Common myeloid progenitor, CD34-positive (primary cell): ENCODE measurements around the gene OTULIN.
A peak's percentile ranks its signal among the peaks of the same experiment; 100 is the strongest.

Experiments used
- CTCF ChIA-PET: fragments of 350-600 bp; sonication (Branson Sonifier 250); formaldehyde crosslinking; loops from one replicate; lab custom pipeline; 2021; ENCODE audit warnings: antibody characterized with exemption; lab: Charles Lee
- POLR2A ChIA-PET: fragments of 350-600 bp; sonication (Branson Sonifier 250); formaldehyde crosslinking; loops from one replicate; lab custom pipeline; 2021; ENCODE audit warnings: antibody characterized with exemption; lab: Charles Lee
- DNase-seq, 3 donors: peaks; one replicate each; pipeline versions ENCODE4 v3.0.0 to v3.0.0-alpha.2; 2013
- H3K27ac ChIP-seq, 2 experiments: 1 replicate in 1 of 2; 2 replicates in 1 of 2; pipeline ENCODE4 v1.7.0; 2013; ENCODE audit warnings: inconsistent platforms in 2 of 2, low read length in 2 of 2, mild to moderate bottlenecking in 2 of 2, low read depth in 1 of 2, moderate library complexity in 1 of 2; ENCODE audit not compliant: severe bottlenecking in 2 of 2, insufficient read depth in 1 of 2, poor library complexity in 1 of 2
- H3K27me3 ChIP-seq, 5 experiments: replicated peaks in 2 of 5; 1 replicate in 3 of 5; 2 replicates in 2 of 5; pipeline versions ENCODE4 v1.6.1 to v1.7.0; 2013; ENCODE audit warnings: low read length in 4 of 5, mild to moderate bottlenecking in 2 of 5, moderate library complexity in 2 of 5, inconsistent platforms in 1 of 5; ENCODE audit not compliant: insufficient read depth in 5 of 5, control insufficient read depth in 4 of 5
- H3K36me3 ChIP-seq, 4 experiments: 1 replicate in 2 of 4; 2 replicates in 2 of 4; pipeline versions ENCODE4 v1.6.1 to v1.7.0; 2013; ENCODE audit warnings: low read length in 3 of 4, control low read depth in 1 of 4, mild to moderate bottlenecking in 1 of 4; ENCODE audit not compliant: control insufficient read depth in 4 of 4, insufficient read depth in 4 of 4
- H3K4me1 ChIP-seq, 4 experiments: 1 replicate in 3 of 4; 2 replicates in 1 of 4; pipeline versions ENCODE4 v1.6.1 to v1.7.1; 2013; ENCODE audit warnings: low read length in 3 of 4, mild to moderate bottlenecking in 3 of 4, control low read depth in 1 of 4, inconsistent platforms in 1 of 4, moderate library complexity in 1 of 4; ENCODE audit not compliant: control insufficient read depth in 4 of 4, insufficient read depth in 4 of 4; ENCODE audit errors: control extremely low read depth in 1 of 4
- H3K4me3 ChIP-seq, 7 experiments: 1 replicate in 4 of 7; 2 replicates in 3 of 7; pipeline versions ENCODE4 v1.5.1 to v1.7.0; 2013; ENCODE audit warnings: mild to moderate bottlenecking in 7 of 7, low read length in 6 of 7, moderate library complexity in 6 of 7, inconsistent platforms in 2 of 7, low read depth in 2 of 7, control low read depth in 1 of 7; ENCODE audit not compliant: insufficient read depth in 4 of 7, control insufficient read depth in 1 of 7; ENCODE audit errors: extremely low read depth in 1 of 7
- H3K9me3 ChIP-seq, 5 experiments: 1 replicate in 4 of 5; 2 replicates in 1 of 5; pipeline versions ENCODE4 v1.6.1 to v1.7.1; 2013; ENCODE audit warnings: low read length in 4 of 5, mild to moderate bottlenecking in 2 of 5, inconsistent platforms in 1 of 5, low read depth in 1 of 5, moderate library complexity in 1 of 5; ENCODE audit not compliant: control insufficient read depth in 4 of 5, insufficient read depth in 2 of 5; ENCODE audit errors: control extremely low read depth in 1 of 5
- WGBS: methylation state at CpG from one replicate; pipeline ENCODE4 v1.1.5; 2013; ENCODE audit not compliant: insufficient coverage; 5-methylcytosine and 5-hydroxymethylcytosine counted together

OTULIN gene

DNA sequence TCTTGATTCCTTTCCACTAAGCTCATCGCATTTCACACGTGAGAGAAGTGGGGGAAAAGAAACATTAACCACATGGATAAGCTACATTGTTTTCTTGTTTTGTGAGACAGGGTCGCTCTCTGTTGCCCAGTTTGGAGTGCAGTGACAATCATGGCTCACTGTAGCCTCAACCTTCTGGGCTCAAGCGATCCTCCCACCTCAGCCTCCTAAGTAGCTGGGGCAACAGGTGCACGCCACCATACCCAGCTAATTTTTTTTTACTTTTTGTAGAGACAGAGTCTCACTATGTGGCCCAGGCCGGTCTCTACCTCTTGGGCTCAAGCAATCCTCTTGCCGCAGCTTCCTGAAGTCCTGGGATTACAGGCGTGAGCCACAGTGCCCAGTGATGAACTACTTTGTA lies 2.8 kb downstream of the OTULIN start:
- H3K9me3 ChIP-seq, result no peaks in the 10 kb centered on the region
- no peak overlapping the region for H3K27ac ChIP-seq
- ChIA-PET CTCF (interaction anchor here (0.7 to 1.5 kb wide), 4 partner anchors 8 to 61 kb away, joined by 3 to 5 read pairs (median 4); no protein-coding TSS in a partner anchor), POLR2A (no interaction called here)
- H3K27me3 ChIP-seq, result no peaks in the 10 kb centered on the region
- peaks cover 0 to 8% (median 5%) of the 10 kb centered on the region in 4 experiments for H3K36me3 ChIP-seq
- H3K4me3 ChIP-seq, result no peak overlapping the region
- H3K4me1 ChIP-seq, result peaks cover 19 to 58% (median 35%) of the 10 kb centered on the region in 4 experiments
- no peak for DNase-seq
- WGBS, result 97% methylated on average over 8 of the region's 8 CpGs

DNA sequence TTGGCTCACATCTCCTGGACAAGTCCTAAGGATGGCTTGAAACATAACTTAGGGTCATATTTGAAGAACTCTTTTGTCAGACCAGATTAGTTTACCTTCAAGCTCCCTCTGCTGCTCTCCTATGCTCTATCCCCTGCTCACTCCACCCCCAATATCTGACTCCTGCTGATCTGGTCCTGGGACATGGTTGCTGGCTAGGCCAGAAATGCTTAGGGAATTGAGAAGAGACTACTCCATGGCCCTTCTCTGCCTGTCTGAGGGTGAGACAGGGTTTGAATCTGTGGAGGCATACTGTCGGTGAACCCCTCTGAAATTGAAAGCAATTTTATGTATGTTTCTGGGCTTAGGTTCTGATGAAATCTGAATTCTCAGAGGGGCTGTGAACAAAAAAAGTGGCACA lies 3.3 kb downstream of the OTULIN start:
- no CpG with 5 or more reads among the region's 1 CpG for WGBS
- ChIA-PET POLR2A (no interaction called here), CTCF (interaction anchor here (0.8 kb wide), 1 partner anchor 19 kb away, joined by 3 read pairs; no protein-coding TSS in a partner anchor)
- H3K27me3 ChIP-seq, result no peaks in the 10 kb centered on the region
- H3K27ac ChIP-seq, result no peak overlapping the region
- no peak overlapping the region for H3K4me3 ChIP-seq
- H3K4me1 ChIP-seq, result peaks cover 19 to 62% (median 39%) of the 10 kb centered on the region in 4 experiments
- peaks cover 0 to 8% (median 5%) of the 10 kb centered on the region in 4 experiments for H3K36me3 ChIP-seq
- no peak for DNase-seq
- H3K9me3 ChIP-seq, result no peaks in the 10 kb centered on the region

DNA sequence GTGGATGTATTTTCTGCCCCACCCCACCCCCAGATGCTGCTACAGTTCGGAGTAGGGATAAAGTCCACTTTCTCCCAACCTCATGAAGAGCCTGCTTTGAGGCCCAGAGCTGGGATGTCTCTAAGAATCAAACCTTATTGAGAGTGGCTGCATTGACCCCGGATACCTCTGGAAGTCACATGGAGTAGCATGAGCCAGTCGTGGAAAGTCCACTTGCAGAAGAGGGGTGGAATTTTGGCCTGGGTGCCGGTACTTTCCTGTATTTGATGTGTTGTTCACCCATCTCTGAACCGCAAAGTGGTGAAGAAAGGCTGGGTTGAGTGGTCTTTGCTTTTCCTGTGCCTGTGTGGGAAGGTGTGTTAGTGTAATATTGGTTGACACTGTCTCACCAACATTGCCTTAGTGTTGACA lies 3.7 kb downstream of the OTULIN start:
- no peaks in the 10 kb centered on the region for H3K27me3 ChIP-seq
- no peaks in the 10 kb centered on the region for H3K9me3 ChIP-seq
- no peak for DNase-seq
- H3K27ac ChIP-seq, result no peak overlapping the region
- POLR2A ChIA-PET, result no interaction called here
- no peak overlapping the region for H3K4me3 ChIP-seq
- WGBS, result 97% methylated on average over 4 of the region's 5 CpGs
- H3K4me1 ChIP-seq, result peaks cover 18 to 64% (median 39%) of the 10 kb centered on the region in 4 experiments
- CTCF ChIA-PET, result no interaction called here
- H3K36me3 ChIP-seq, result peaks cover 0 to 8% (median 5%) of the 10 kb centered on the region in 4 experiments

DNA sequence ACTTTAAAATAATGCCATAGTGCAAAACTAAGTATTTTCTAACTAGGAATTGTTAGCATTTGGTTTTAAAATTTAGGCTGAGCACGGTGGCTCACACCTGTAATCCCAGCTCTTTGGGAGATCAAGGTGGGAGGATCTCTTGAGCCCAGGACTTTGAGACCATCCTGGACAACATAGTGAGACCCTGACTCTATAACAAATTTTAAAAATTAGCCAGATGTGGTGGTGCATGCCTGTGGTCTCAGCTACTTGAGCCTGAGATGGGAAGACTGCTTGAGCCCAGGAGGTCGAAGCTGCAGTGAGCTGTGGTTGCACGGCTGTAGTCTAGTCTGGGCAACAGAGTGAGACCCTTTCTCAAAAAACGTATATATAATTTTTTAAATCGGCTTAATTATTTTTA lies 4.9 kb downstream of the OTULIN start:
- peaks cover 0 to 13% (median 7%) of the 10 kb centered on the region in 4 experiments for H3K36me3 ChIP-seq
- ChIA-PET POLR2A (no interaction called here), CTCF (interaction anchor here (1.4 to 4.2 kb wide), 2 partner anchors 12 to 15 kb away, joined by 5 to 21 read pairs; no protein-coding TSS in a partner anchor)
- peaks cover 14 to 62% (median 32%) of the 10 kb centered on the region in 4 experiments for H3K4me1 ChIP-seq
- no peaks in the 10 kb centered on the region for H3K27me3 ChIP-seq
- no peak for DNase-seq
- 100% methylated on average over 2 of the region's 5 CpGs for WGBS
- H3K9me3 ChIP-seq, result no peaks in the 10 kb centered on the region
- no peak overlapping the region for H3K4me3 ChIP-seq
- no peak overlapping the region for H3K27ac ChIP-seq

DNA sequence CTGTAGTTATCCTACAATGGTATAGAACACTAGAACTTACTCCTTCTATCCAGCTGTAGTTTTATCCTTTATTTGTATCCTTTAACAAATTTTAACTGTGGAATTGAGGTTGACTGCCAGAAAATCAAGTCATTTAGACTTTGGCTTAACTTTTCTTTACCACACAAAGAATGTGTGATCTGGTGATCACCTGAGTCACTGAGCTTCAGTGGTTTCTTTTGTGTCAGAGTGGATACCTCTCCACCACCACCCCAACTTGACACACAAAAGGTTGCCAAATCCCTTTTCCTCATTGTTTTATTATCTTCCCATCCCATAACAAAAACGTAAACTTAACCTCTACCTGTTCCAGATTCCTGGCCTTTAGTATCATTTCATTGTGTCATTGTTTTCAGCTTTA lies 5.5 kb downstream of the OTULIN start:
- no peaks in the 10 kb centered on the region for H3K27me3 ChIP-seq
- no peak overlapping the region for H3K4me3 ChIP-seq
- POLR2A ChIA-PET, result no interaction called here
- peaks cover 14 to 66% (median 35%) of the 10 kb centered on the region in 4 experiments for H3K4me1 ChIP-seq
- no peaks in the 10 kb centered on the region for H3K9me3 ChIP-seq
- CTCF ChIA-PET, result interaction anchor here (1.4 to 4.2 kb wide), 2 partner anchors 11 to 15 kb away, joined by 5 to 21 read pairs; no protein-coding TSS in a partner anchor
- no CpG with 5 or more reads among the region's 1 CpG for WGBS
- H3K36me3 ChIP-seq, result peaks cover 0 to 14% (median 7%) of the 10 kb centered on the region in 4 experiments
- no peak overlapping the region for H3K27ac ChIP-seq
- DNase-seq, result no peak

DNA sequence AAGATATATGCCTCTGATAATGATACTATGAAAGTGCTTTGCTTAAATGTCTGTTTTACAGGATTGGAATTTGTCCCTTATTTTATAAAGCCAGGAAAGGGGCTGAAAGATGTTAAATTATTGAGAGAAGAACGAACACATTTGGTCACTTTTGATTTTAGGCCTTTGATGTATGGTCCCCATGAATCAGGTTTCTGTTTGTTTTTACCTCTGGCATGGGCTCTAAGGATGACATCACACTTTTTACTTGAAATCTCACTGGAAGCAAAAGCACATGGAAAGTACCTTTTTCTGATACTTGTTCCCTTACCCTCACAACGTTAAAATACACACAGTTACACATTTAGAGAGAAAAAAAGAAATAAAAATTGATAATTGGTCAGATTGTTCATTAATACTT lies 6.9 kb downstream of the OTULIN start:
- ChIA-PET CTCF (interaction anchor here (4.2 kb wide), 1 partner anchor 13 kb away, joined by 21 read pairs; no protein-coding TSS in a partner anchor), POLR2A (no interaction called here)
- Histone ChIP-seq H3K27me3 (no peaks in the 10 kb centered on the region), H3K36me3 (peaks cover 0 to 14% (median 7%) of the 10 kb centered on the region in 4 experiments), H3K4me1 (peaks cover 9 to 66% (median 36%) of the 10 kb centered on the region in 4 experiments), H3K4me3 (no peak overlapping the region), H3K27ac (no peak overlapping the region), H3K9me3 (no peaks in the 10 kb centered on the region)
- DNase-seq, result peak in 2 of 3 donors; percentile 44
- 100% methylated on average over 1 of the region's 2 CpGs for WGBS

DNA sequence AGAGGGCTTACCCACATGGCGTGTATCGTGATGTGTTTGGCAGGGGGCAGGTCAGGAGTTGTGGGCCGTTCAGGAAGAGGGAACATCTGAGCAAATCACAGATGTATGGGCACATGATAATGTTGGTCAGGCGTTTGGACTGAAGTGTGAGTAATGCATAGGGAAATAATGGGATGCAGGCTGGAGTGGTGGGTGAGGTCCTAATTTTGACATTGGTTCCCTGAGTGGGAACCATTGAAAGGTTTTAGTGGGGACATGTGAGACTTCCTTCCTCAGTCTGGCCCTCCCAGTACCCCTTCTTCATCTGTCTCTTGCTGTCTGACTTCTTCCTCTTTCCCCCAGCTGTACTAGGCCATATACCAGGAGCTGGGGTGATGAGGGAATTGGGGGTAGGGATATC lies 7.6 kb downstream of the OTULIN start:
- ChIA-PET POLR2A (no interaction called here), CTCF (interaction anchor here (0.6 to 4.2 kb wide), 3 partner anchors 13 to 293 kb away, joined by 3 to 21 read pairs (median 3); no protein-coding TSS in a partner anchor)
- Histone ChIP-seq H3K9me3 (no peaks in the 10 kb centered on the region), H3K27me3 (no peaks in the 10 kb centered on the region), H3K4me1 (peaks cover 14 to 66% (median 39%) of the 10 kb centered on the region in 4 experiments), H3K27ac (no peak overlapping the region), H3K4me3 (no peak overlapping the region), H3K36me3 (peaks cover 0 to 14% (median 7%) of the 10 kb centered on the region in 4 experiments)
- peak in 2 of 3 donors; percentile 38 to 42 for DNase-seq
- 76% methylated on average over 4 of the region's 4 CpGs for WGBS
